Epithelial cell of esophagus (primary cell): Measurements from ENCODE around the gene KLF3.

ENCODE experiments used
- DNase-seq: peaks from one replicate; pipeline ENCODE4 v3.0.0; 2010; ENCODE audit warnings: low read depth
- H3K4me3 ChIP-seq: 2 replicates; pipeline ENCODE4 v1.5.1; 2011; ENCODE audit warnings: mild to moderate bottlenecking, low read length, control low read depth
- TF ChIP-seq, protein P1 (sequence below): IDR thresholded peaks from 2 replicates; pipeline ENCODE4 v1.5.1; 2011; ENCODE audit warnings: low read depth, mild to moderate bottlenecking, low read length, control low read depth, inconsistent platforms; ENCODE audit not compliant: insufficient read depth; ENCODE audit errors: missing control alignments

KLF3 gene

DNA sequence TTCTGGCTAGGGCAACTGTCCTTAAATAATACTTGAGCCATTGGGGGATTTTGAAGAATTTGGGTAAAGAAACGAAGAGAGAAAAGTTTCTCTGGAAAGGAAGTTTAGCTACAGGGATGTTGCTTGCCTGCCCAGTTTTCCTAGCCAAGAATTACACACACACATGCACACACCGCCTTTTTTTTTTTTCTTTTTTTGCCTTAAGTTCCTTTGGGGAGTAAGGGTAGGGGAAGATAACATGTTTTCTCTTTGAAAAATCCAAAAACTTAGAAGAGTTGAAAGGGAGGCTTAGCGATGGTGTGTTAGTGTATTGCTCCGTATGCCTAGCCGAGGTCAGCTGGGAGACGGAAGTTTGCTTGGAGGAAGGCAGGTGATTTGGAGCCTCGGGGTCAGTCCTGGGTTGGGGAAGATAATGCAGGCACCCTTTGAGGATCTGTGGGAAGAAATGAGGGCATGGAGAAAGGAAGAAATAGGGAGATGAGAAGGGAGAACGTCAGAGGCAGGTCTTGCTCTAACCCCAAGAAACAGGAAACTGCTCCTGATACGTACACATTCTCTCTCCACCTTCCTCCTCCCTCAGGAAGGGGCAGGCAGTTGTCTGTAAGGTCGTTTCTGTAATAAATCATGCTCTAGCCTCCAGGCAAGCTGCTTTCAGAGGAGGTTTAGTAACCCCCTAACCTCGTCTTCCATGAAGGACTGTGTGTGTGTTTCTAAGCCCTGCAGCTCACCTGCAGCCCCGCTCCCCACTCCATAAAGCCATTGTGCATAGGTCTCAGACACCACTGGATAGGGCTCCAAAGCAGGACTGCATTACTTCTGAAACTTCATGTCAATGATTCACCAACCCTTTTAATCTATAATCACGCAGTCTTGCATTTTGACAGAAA lies 10.5 kb downstream of the KLF3 start:
- peak overlapping the region; percentile 34 for H3K4me3 ChIP-seq
- TF ChIP-seq, protein P1, sequence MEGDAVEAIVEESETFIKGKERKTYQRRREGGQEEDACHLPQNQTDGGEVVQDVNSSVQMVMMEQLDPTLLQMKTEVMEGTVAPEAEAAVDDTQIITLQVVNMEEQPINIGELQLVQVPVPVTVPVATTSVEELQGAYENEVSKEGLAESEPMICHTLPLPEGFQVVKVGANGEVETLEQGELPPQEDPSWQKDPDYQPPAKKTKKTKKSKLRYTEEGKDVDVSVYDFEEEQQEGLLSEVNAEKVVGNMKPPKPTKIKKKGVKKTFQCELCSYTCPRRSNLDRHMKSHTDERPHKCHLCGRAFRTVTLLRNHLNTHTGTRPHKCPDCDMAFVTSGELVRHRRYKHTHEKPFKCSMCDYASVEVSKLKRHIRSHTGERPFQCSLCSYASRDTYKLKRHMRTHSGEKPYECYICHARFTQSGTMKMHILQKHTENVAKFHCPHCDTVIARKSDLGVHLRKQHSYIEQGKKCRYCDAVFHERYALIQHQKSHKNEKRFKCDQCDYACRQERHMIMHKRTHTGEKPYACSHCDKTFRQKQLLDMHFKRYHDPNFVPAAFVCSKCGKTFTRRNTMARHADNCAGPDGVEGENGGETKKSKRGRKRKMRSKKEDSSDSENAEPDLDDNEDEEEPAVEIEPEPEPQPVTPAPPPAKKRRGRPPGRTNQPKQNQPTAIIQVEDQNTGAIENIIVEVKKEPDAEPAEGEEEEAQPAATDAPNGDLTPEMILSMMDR, result no peak
- peak; percentile 48 for DNase-seq

DNA sequence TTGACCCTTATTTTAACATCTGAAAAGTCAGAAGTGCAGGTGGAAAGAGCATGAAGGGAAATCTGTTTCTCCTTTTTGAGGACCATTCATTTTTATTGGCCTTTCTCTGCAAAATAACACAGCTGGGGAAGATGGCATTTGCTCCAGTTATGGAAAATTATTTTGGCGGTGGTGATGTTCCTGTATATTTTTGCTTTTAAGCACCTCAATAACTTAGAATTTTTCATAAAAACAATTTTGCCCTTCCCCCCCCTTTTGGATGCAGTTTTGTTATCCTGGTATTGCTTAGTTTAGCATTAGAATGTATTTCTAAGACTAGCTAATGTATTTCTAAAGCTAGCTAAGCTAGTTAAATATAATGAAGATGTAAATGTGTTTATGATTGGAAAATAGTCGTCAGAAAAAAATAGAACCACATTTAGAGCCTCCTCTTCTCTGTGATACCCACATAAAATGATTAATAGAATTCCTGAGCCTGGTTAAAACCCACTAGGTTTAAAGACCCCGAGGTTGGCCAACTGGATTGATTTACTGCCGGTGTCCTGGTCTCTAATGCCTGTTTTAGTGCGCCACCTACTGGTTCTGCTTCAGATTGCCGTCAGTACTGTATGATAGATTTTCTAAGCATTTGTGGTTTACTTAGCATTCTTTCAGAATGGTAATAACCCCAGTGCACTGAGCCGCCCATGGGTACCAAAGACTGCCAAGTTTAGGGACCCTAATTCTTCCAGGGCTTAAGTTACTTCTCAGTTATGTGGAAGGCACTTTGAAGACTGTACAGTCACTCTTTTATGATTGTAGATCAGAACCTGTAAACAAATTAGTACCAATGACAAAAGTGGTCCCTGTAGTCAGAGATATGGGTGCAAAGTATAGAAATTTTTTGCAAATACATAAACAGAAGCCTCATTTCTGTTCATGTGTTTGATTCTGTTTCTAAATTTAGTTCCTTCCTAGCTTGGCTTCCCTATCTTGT lies 11.4 kb downstream of the KLF3 start:
- TF ChIP-seq, protein P1, result peak; percentile 90
- peak overlapping the region; percentile 34 for H3K4me3 ChIP-seq
- peak; percentile 81 for DNase-seq

DNA sequence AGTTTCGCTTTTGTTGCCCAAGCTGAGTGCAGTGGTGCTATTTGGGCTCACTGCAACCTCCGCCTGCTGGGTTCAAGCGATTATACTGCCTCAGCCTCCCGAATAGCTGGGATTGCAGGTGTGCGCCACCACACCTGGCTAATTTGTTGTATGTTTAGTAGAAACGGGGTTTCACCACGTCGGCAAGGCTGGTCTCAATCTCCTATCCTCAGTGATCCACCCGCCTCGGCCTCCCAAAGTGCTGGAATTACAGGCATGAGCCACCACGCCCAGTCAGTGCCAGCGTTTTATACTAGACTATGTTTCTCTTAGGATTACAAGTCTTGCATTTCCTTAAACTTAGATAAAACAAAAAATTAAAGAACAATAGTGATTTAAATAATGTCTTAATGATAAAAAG lies 13.0 kb downstream of the KLF3 start:
- DNase-seq, result no peak
- H3K4me3 ChIP-seq, result no peak overlapping the region
- TF ChIP-seq, protein P1, result no peak

DNA sequence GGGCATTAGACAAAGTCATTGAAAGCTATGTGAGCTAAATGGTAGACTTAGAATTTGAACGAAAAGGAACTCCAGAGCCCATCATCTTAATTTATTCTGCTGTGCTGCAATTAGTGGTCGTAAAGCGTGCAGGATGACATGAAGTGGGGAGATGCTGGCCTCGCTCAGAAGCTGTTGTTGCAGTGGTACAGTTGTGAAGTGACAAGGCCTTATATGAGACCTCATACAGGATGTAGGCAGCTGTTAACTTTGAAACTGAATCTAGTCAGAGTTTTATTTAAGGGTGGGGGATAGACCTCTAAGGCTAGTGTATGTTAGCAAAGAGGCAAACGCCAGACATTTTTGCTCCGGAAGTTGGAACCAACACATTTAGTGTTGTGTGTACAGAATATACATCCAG lies 13.4 kb downstream of the KLF3 start:
- TF ChIP-seq, protein P1, result no peak
- DNase-seq, result no peak

DNA sequence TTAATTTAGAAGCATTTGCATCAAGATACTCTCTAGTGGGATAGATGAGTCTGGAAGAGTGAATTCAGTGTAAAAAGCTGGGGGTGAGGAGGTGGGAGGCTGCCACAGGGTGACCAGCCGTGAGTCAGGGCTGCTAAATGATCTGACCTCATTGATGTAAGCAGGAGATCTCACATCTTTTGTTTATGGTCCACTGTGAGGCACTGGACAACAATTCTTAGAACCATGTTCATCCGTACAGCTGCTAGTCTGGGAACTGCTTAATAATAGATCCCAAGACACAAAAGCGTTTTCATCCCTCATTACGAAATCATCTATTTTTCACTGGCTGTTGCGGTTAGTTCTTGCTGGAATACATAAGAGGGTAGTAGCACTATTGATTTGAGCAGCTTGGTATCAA lies 14.1 kb downstream of the KLF3 start:
- TF ChIP-seq, protein P1, result no peak
- no peak for DNase-seq
- no peak overlapping the region for H3K4me3 ChIP-seq

More for the DNA sequence above, 13.4 kb downstream of the KLF3 start:
- no peak overlapping the region for H3K4me3 ChIP-seq

DNA sequence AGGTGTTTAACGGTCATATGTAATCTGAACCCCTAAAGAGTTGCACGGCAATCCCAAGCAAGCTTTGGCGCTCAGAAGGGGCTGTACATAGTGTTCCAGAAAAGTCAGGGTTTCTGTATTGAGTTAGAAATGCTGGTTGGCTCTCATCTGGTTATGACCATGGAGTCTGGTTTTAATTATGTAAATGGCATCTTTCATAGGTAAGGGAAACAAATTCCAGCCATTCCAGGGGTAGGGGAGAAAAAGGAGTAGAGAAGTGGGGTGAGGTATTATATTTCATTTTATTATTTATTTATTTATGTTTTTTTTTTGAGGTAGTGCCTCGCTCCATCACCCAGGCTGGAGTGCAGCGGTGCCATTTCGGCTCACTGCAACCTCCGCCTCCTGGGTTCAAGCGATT lies 15.9 kb downstream of the KLF3 start:
- TF ChIP-seq, protein P1, result no peak
- H3K4me3 ChIP-seq, result no peak overlapping the region
- no peak for DNase-seq
